GM12878 (cell line): ENCODE results near the gene MSL1.

Source experiments
- EZH2 ChIP-seq: IDR thresholded peaks from 2 replicates; pipeline ENCODE4 v1.6.1; 2012; ENCODE audit warnings: low read depth, mild to moderate bottlenecking, control low read depth, inconsistent platforms, low read length, borderline replicate concordance; ENCODE audit not compliant: control insufficient read depth
- GATAD2B ChIP-seq: fragments of 450-650 bp; conservative IDR thresholded peaks from 2 replicates; pipeline ENCODE4 v1.6.1; 2017; ENCODE audit warnings: low read depth, mild to moderate bottlenecking, moderate library complexity
- MAX ChIP-seq: IDR thresholded peaks from 2 replicates; pipeline ENCODE4 v1.6.1; 2012; ENCODE audit warnings: low read depth, low read length, improper control_type of control experiment
- NBN ChIP-seq: fragments of 450-650 bp; IDR thresholded peaks from 2 replicates; pipeline ENCODE4 v1.6.1; 2016
- RB1 ChIP-seq: fragments of 450-650 bp; formaldehyde crosslinking; IDR thresholded peaks from 2 replicates; pipeline ENCODE4 v1.6.1; 2017; ENCODE audit warnings: mild to moderate bottlenecking, borderline replicate concordance
- RCOR1 ChIP-seq: conservative IDR thresholded peaks from 2 replicates; pipeline ENCODE4 v1.6.1; 2012; ENCODE audit warnings: low read depth, low read length, improper control_type of control experiment
- TAF1 ChIP-seq: IDR thresholded peaks from 2 replicates; pipeline ENCODE4 v1.6.1; 2011; ENCODE audit warnings: mild to moderate bottlenecking, low read depth, low read length, borderline replicate concordance
- YY1 ChIP-seq: IDR thresholded peaks from 2 replicates; pipeline ENCODE4 v1.6.1; 2011; ENCODE audit warnings: low read depth, mild to moderate bottlenecking, low read length
- TF ChIP-seq, protein P1 (sequence below), 3 experiments: IDR thresholded peaks in 2 of 3; conservative IDR thresholded peaks in 1 of 3; 2 replicates each; pipeline ENCODE4 v1.5.1; 2011; ENCODE audit warnings: low read depth in 3 of 3, low read length in 3 of 3, mild to moderate bottlenecking in 3 of 3, control low read depth in 2 of 3, moderate library complexity in 2 of 3, inconsistent platforms in 1 of 3, mixed read lengths in 1 of 3; ENCODE audit not compliant: control insufficient read depth in 2 of 3, insufficient read depth in 1 of 3; ENCODE audit errors: extremely low read depth in 1 of 3

GRCh38 chr17:40111221-40112128 is 10.3 kb upstream of the MSL1 start:
- TF ChIP-seq, protein P1, sequence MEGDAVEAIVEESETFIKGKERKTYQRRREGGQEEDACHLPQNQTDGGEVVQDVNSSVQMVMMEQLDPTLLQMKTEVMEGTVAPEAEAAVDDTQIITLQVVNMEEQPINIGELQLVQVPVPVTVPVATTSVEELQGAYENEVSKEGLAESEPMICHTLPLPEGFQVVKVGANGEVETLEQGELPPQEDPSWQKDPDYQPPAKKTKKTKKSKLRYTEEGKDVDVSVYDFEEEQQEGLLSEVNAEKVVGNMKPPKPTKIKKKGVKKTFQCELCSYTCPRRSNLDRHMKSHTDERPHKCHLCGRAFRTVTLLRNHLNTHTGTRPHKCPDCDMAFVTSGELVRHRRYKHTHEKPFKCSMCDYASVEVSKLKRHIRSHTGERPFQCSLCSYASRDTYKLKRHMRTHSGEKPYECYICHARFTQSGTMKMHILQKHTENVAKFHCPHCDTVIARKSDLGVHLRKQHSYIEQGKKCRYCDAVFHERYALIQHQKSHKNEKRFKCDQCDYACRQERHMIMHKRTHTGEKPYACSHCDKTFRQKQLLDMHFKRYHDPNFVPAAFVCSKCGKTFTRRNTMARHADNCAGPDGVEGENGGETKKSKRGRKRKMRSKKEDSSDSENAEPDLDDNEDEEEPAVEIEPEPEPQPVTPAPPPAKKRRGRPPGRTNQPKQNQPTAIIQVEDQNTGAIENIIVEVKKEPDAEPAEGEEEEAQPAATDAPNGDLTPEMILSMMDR (IDR thresholded peaks at IDR 0.05 in 2 of 3, conservative IDR thresholded peaks at IDR 0.05 in 1 of 3; ENCODE audit: control insufficient read depth in 2 of 3, extremely low read depth in 1 of 3, insufficient read depth in 1 of 3, low read depth in 3 of 3, low read length in 3 of 3) = peak; percentile 78 to 96 (median 84)
- TF ChIP-seq GATAD2B = peak; percentile 39; the same call in 1 of the 2 replicates
- TF ChIP-seq EZH2 = no peak
- TF ChIP-seq MAX = peak; percentile 43; the same call in 1 of the 2 replicates
- TF ChIP-seq NBN = peak; percentile 90
- TF ChIP-seq RCOR1 = no peak
- 0 out of 2 replicates have a peak, but pooled peaks have one; percentile 18 for TF ChIP-seq YY1
- peak; percentile 52; the same call in 1 of the 2 replicates for TF ChIP-seq RB1
- no peak for TF ChIP-seq TAF1
